K562 (cell line): ENCODE data around the gene TNK2. TPM values are rescaled to one million over a fixed set of nuclear protein-coding genes. Genes with fewer than 3 reads are reported as not detected.

Source experiments
- BCOR ChIP-seq: fragments of 450-650 bp; IDR thresholded peaks from 2 replicates; pipeline ENCODE4 v1.6.1; 2016
- DNMT1 ChIP-seq: fragments of 450-650 bp; IDR thresholded peaks from 2 replicates; pipeline ENCODE4 v1.6.1; 2016; ENCODE audit warnings: antibody characterized with exemption, mild to moderate bottlenecking
- ETS2 ChIP-seq: IDR thresholded peaks from 2 replicates; pipeline ENCODE4 v1.6.1; 2016; ENCODE audit warnings: borderline replicate concordance, missing genetic modification characterization, mild to moderate bottlenecking, moderate library complexity, missing compliant biosample characterization; ENCODE audit not compliant: poor library complexity, severe bottlenecking
- EWSR1 ChIP-seq: fragments of 450-650 bp; IDR thresholded peaks from 2 replicates; pipeline ENCODE4 v1.6.1; 2018; ENCODE audit warnings: borderline replicate concordance, mild to moderate bottlenecking, low read depth, moderate library complexity; ENCODE audit not compliant: partially characterized antibody
- FUS ChIP-seq: fragments of 200-400 bp; formaldehyde crosslinking; optimal IDR thresholded peaks from 2 replicates; pipeline ENCODE3; 2017; ENCODE audit warnings: low read depth, low read length
- GTF2B ChIP-seq: IDR thresholded peaks from 2 replicates; pipeline ENCODE4 v1.6.1; 2011; ENCODE audit not compliant: insufficient read length; ENCODE audit errors: extremely low read depth
- HMBOX1 ChIP-seq: sonication (generic); IDR thresholded peaks from 2 replicates; pipeline ENCODE4 v1.6.1; 2016
- HSF4 ChIP-seq: fragments of 250-450 bp; sonication (Bioruptor Pico); IDR thresholded peaks from 2 replicates; pipeline ENCODE4 v2.1.2; 2022; ENCODE audit warnings: mild to moderate bottlenecking, moderate library complexity, borderline replicate concordance
- NFATC3 ChIP-seq: fragments of 450-650 bp; IDR thresholded peaks from 2 replicates; pipeline ENCODE4 v1.6.1; 2017; ENCODE audit warnings: mild to moderate bottlenecking
- PHB2 ChIP-seq: fragments of 450-650 bp; IDR thresholded peaks from 2 replicates; pipeline ENCODE4 v1.6.1; 2017; ENCODE audit warnings: low read depth
- PPARD ChIP-seq: fragments of 250-450 bp; sonication (Bioruptor Pico); IDR thresholded peaks from 2 replicates; pipeline ENCODE4 v1.8.0; 2022; ENCODE audit warnings: inconsistent platforms, mild to moderate bottlenecking, moderate library complexity
- RNF219 ChIP-seq: fragments of 250-450 bp; sonication (Bioruptor Pico); IDR thresholded peaks from 2 replicates; pipeline ENCODE4 v1.5.0; 2022; ENCODE audit warnings: mild to moderate bottlenecking
- SMAD3 ChIP-seq: fragments of 450-650 bp; formaldehyde crosslinking; conservative IDR thresholded peaks from 2 replicates; pipeline ENCODE4 v1.4.0; 2020; ENCODE audit warnings: mild to moderate bottlenecking
- SP2 ChIP-seq: IDR thresholded peaks from 2 replicates; pipeline ENCODE4 v1.6.1; 2011; ENCODE audit warnings: mild to moderate bottlenecking, low read depth, low read length, moderate library complexity; ENCODE audit not compliant: poor library complexity, severe bottlenecking; ENCODE audit errors: extremely low read depth
- TFAM ChIP-seq: fragments of 250-450 bp; sonication (Bioruptor Pico); conservative IDR thresholded peaks from 2 replicates; pipeline ENCODE4 v1.5.0; 2021; ENCODE audit warnings: mild to moderate bottlenecking, moderate library complexity
- TOE1 ChIP-seq, 2 experiments: fragments of 450-650 bp in 1 of 2; sonication (generic) in 1 of 2; formaldehyde crosslinking in 1 of 2; IDR thresholded peaks; 2 replicates each; pipeline versions ENCODE4 v1.7.1 to v1.8.0; 2016 to 2022; ENCODE audit warnings: borderline replicate concordance in 2 of 2, mild to moderate bottlenecking in 2 of 2, antibody characterized with exemption in 1 of 2, inconsistent platforms in 1 of 2, low read depth in 1 of 2, missing genetic modification reagents in 1 of 2, moderate library complexity in 1 of 2
- UBTF ChIP-seq, 2 experiments: IDR thresholded peaks; 2 replicates each; pipeline ENCODE4 v1.6.1; 2012; ENCODE audit warnings: improper control_type of control experiment in 2 of 2, low read depth in 2 of 2, low read length in 2 of 2, borderline replicate concordance in 1 of 2
- ZFP36 ChIP-seq: fragments of 150-350 bp; IDR thresholded peaks from 2 replicates; pipeline ENCODE4 v1.6.1; 2018; ENCODE audit warnings: low read length, low read depth; ENCODE audit not compliant: partially characterized antibody
- ZNF224 ChIP-seq: sonication (generic); formaldehyde crosslinking; IDR thresholded peaks from 2 replicates; pipeline ENCODE4 v1.8.0; 2022; ENCODE audit warnings: mild to moderate bottlenecking, missing genetic modification reagents
- ZNF263 ChIP-seq: sonication (generic); formaldehyde crosslinking; IDR thresholded peaks from 2 replicates; pipeline ENCODE4 v1.8.0; 2022; ENCODE audit warnings: mild to moderate bottlenecking, missing genetic modification reagents, borderline replicate concordance
- ZNF408 ChIP-seq: fragments of 250-450 bp; sonication (Bioruptor Pico); IDR thresholded peaks from 2 replicates; pipeline ENCODE4 v1.4.0; 2020; ENCODE audit warnings: low read depth, mild to moderate bottlenecking, moderate library complexity
- ZNF764 ChIP-seq: fragments of 250-450 bp; sonication (Bioruptor Pico); IDR thresholded peaks from 2 replicates; pipeline ENCODE4 v1.4.0; 2020; ENCODE audit warnings: low read depth, mild to moderate bottlenecking, moderate library complexity
- polyA plus RNA-seq, 8 experiments: library from polyadenylated mRNA; depleted of rRNA in 4 of 8; stranded (reverse) in 5 of 8; unstranded in 3 of 8; fragments of >200 nt; fragmentation: Nextera tagmentation in 2 of 8; fragmentation: Illumina TruSeq in 1 of 8; extraction: Ambion mirVana in 2 of 8; extraction: Trizol in 1 of 8; gene quantifications; 2 replicates each; pipeline versions ENCODE4 v1.2.1 to v1.2.3, GENCODE V29; 2011 to 2014; ENCODE audit warnings: inconsistent platforms in 1 of 8, missing spikeins in 1 of 8
- total RNA-seq, 7 experiments: library from RNA; depleted of rRNA in 6 of 7; stranded (reverse); fragments of >200 nt in 6 of 7; fragmentation: Illumina TruSeq in 2 of 7; extraction: Trizol in 2 of 7; gene quantifications; 2 replicates each; pipeline versions ENCODE4 v1.2.1 to v1.2.3, GENCODE V29; 2011 to 2021; ENCODE audit warnings: low replicate concordance in 1 of 7

Gene TNK2
- total and polyA plus RNA-seq, 9 of the 15 experiments (the other 6 are each of a cell fraction or from before 2014, with no cell fraction given) = 0.03 to 33.8 (median 6.5) TPM

DNA sequence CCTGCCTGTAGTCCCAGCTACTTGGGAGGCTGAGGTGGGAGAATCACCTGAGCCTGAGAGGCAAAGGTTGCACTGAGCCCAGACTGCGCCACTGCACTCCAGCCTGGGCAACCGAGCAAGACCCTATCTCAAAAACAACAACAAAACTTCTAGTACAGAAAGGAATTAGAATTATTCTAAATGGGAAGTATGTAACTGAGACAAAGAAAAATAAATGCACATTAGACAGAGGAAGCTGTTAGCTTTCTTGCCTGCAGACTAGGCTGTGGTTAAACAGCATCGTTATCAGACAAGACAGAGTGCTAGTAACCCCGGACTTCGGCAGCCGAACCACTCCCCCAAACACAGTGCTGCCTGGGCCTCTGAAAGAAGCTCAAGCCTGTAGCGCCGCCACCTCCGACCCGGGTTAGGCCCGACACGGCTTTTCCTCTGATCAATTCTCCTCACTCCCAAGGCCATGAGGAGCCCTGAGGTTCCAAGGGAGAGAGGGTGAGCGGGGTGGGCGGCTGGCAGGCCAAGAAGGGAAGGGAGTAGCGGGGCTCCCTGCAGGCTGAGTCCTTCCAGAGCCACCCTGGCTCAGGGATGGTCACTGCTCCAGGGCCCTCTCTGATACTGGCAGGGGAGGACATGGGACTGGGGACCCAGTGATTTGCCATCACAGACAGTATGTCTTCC lies 51.8 kb downstream of the TNK2 start (continued):
- TF ChIP-seq RNF219 (CRISPR knock-in tag) (no peak), ETS2 (tag) (no peak), EWSR1 (no peak), HMBOX1 (peak; percentile 98), BCOR (peak; percentile 88), PHB2 (no peak), SP2 (no peak), SMAD3 (CRISPR knock-in tag) (no peak), UBTF (IDR thresholded peaks at IDR 0.05; ENCODE audit: borderline replicate concordance in 1 of 2, low read depth in 2 of 2, low read length in 2 of 2) (peak; percentile 40 to 86; a peak in 2 of 4 replicates), ZNF224 (CRISPR knock-in tag) (no peak), FUS (no peak), PPARD (CRISPR knock-in tag) (no peak), NFATC3 (no peak), ZNF408 (CRISPR knock-in tag) (no peak), DNMT1 (no peak), TFAM (CRISPR knock-in tag) (no peak), ZNF263 (no peak; the same call in 1 of the 2 replicates), GTF2B (no peak), ZFP36 (no peak), HSF4 (CRISPR knock-in tag) (no peak), TOE1 (IDR thresholded peaks at IDR 0.05; ENCODE audit: borderline replicate concordance) (0 out of 2 replicates have a peak, but pooled peaks have one; percentile 35), TOE1 (CRISPR knock-in tag; IDR thresholded peaks at IDR 0.05; ENCODE audit: borderline replicate concordance, low read depth) (no peak), ZNF764 (CRISPR knock-in tag) (no peak)
